H1 (cell line): ENCODE results near the gene GNAO1. TPM values are rescaled to one million over a fixed set of nuclear protein-coding genes. Genes with fewer than 3 reads are reported as not detected.

ENCODE experiments used
- CTCF ChIA-PET: fragments of 300-600 bp; sonication (Branson Sonifier 250); formaldehyde crosslinking; loops from one replicate; lab custom pipeline; 2021; ENCODE audit not compliant: partially characterized antibody; lab: Charles Lee
- POLR2A ChIA-PET: fragments of 300-600 bp; sonication (Branson Sonifier 250); formaldehyde crosslinking; loops from one replicate; lab custom pipeline; 2021; ENCODE audit warnings: inconsistent platforms; ENCODE audit not compliant: partially characterized antibody; lab: Charles Lee
- DNase-seq, 2 experiments: peaks; one replicate each; pipeline versions ENCODE4 v3.0.0 to v3.0.0-alpha.2; 2010 to 2022; ENCODE audit warnings: low spot score in 2 of 2, low read depth in 1 of 2, mixed read lengths in 1 of 2
- FAIRE-seq: peaks from 2 replicates; lab custom pipeline; 2011; peaks lifted over from hg19 to GRCh38; lab: Jason Lieb, UNC
- H2AFZ ChIP-seq: 2 replicates; pipeline ENCODE4 v1.8.1; 2012; ENCODE audit warnings: low read length, inconsistent platforms
- H2AK5ac ChIP-seq: 2 replicates; pipeline ENCODE4 v1.6.1; 2013; ENCODE audit warnings: low read depth, low read length
- H2BK120ac ChIP-seq: replicated peaks from 2 replicates; pipeline ENCODE3; 2013; ENCODE audit warnings: low read depth, low read length, inconsistent platforms
- H2BK12ac ChIP-seq: 2 replicates; pipeline ENCODE4 v1.6.1; 2013; ENCODE audit warnings: low read depth, low read length
- H2BK15ac ChIP-seq: 2 replicates; pipeline ENCODE4 v1.6.1; 2013; ENCODE audit warnings: low read length
- H2BK20ac ChIP-seq: 2 replicates; pipeline ENCODE4 v1.6.1; 2013; ENCODE audit warnings: low read length
- H2BK5ac ChIP-seq: 2 replicates; pipeline ENCODE4 v1.6.1; 2013; ENCODE audit warnings: low read depth, low read length
- H3K14ac ChIP-seq: 2 replicates; pipeline ENCODE4 v1.6.1; 2013; ENCODE audit warnings: inconsistent platforms; ENCODE audit not compliant: insufficient read length
- H3K18ac ChIP-seq: 2 replicates; pipeline ENCODE4 v1.6.1; 2013; ENCODE audit warnings: low read length; ENCODE audit errors: extremely low read depth
- H3K23ac ChIP-seq: 2 replicates; pipeline ENCODE4 v1.6.1; 2013; ENCODE audit warnings: inconsistent platforms; ENCODE audit not compliant: insufficient read length
- H3K23me2 ChIP-seq: 2 replicates; pipeline ENCODE4 v1.6.1; 2013; ENCODE audit warnings: low read depth, low read length
- H3K27ac ChIP-seq: 2 replicates; pipeline ENCODE4 v1.6.1; 2011; ENCODE audit warnings: low read depth, low read length, inconsistent platforms
- H3K27me3 ChIP-seq, 4 experiments: replicated peaks in 1 of 4; 1 replicate in 1 of 4; 2 replicates in 3 of 4; pipeline versions ENCODE4 v1.6.1 to v1.8.1; 2011 to 2013; ENCODE audit warnings: low read length in 3 of 4, mild to moderate bottlenecking in 3 of 4, inconsistent platforms in 2 of 4, mixed read lengths in 2 of 4, moderate library complexity in 1 of 4; ENCODE audit not compliant: control insufficient read depth in 3 of 4, insufficient read depth in 3 of 4; ENCODE audit errors: extremely low read depth in 1 of 4
- H3K36me3 ChIP-seq, 4 experiments: 2 replicates each; pipeline versions ENCODE4 v1.6.1 to v1.8.1; 2011 to 2013; ENCODE audit warnings: mild to moderate bottlenecking in 4 of 4, low read length in 3 of 4, moderate library complexity in 2 of 4, control low read depth in 1 of 4, inconsistent platforms in 1 of 4; ENCODE audit not compliant: insufficient read depth in 4 of 4, control insufficient read depth in 2 of 4
- H3K4ac ChIP-seq: replicated peaks from 2 replicates; pipeline ENCODE3; 2013; ENCODE audit warnings: low read length, low read depth, mixed read lengths, inconsistent platforms; ENCODE audit not compliant: insufficient read length
- H3K4me1 ChIP-seq, 4 experiments: replicated peaks in 1 of 4; 1 replicate in 1 of 4; 2 replicates in 3 of 4; pipeline versions ENCODE4 v1.6.1 to v1.8.1; 2011 to 2013; ENCODE audit warnings: low read length in 3 of 4, inconsistent platforms in 2 of 4, mixed read lengths in 1 of 4; ENCODE audit not compliant: insufficient read depth in 4 of 4, control insufficient read depth in 3 of 4
- H3K4me2 ChIP-seq, 2 experiments: 2 replicates each; pipeline versions ENCODE4 v1.6.1 to v1.8.1; 2011 to 2013; ENCODE audit warnings: low read depth in 2 of 2, low read length in 2 of 2, control low read depth in 1 of 2, inconsistent platforms in 1 of 2, mild to moderate bottlenecking in 1 of 2; ENCODE audit not compliant: insufficient read depth in 1 of 2
- H3K4me3 ChIP-seq, 4 experiments: fragments of 200-600, 300-600 bp in 1 of 4; sonication (generic), shearing (Covaris generic), sonication (Bioruptor Twin) in 1 of 4; 2 replicates each; pipeline versions ENCODE4 v1.5.1 to v1.8.1; 2011 to 2016; ENCODE audit warnings: low read length in 4 of 4, low read depth in 3 of 4, control low read depth in 2 of 4, inconsistent platforms in 2 of 4, mild to moderate bottlenecking in 2 of 4, mixed read lengths in 1 of 4, moderate library complexity in 1 of 4; ENCODE audit not compliant: insufficient read depth in 2 of 4; ENCODE audit errors: extremely low read depth in 1 of 4
- H3K56ac ChIP-seq: replicated peaks from 2 replicates; pipeline ENCODE3; 2013; ENCODE audit warnings: low read depth, mild to moderate bottlenecking, mixed read lengths, low read length, inconsistent platforms; ENCODE audit not compliant: insufficient read length
- H3K79me1 ChIP-seq: 2 replicates; pipeline ENCODE4 v1.6.1; 2013; ENCODE audit warnings: low read depth, low read length, control low read depth
- H3K79me2 ChIP-seq, 2 experiments: 2 replicates each; pipeline versions ENCODE4 v1.6.1 to v1.8.1; 2012 to 2013; ENCODE audit warnings: low read length in 2 of 2, mild to moderate bottlenecking in 2 of 2, inconsistent platforms in 1 of 2; ENCODE audit not compliant: insufficient read depth in 2 of 2, control insufficient read depth in 1 of 2
- H3K9ac ChIP-seq, 4 experiments: replicated peaks in 1 of 4; 1 replicate in 1 of 4; 2 replicates in 3 of 4; pipeline versions ENCODE4 v1.6.1 to v1.8.1; 2011 to 2013; ENCODE audit warnings: low read depth in 3 of 4, low read length in 3 of 4, control low read depth in 2 of 4, mild to moderate bottlenecking in 2 of 4, moderate library complexity in 2 of 4, inconsistent platforms in 1 of 4; ENCODE audit errors: extremely low read depth in 1 of 4
- H3K9me3 ChIP-seq, 2 experiments: 2 replicates each; pipeline versions ENCODE4 v1.6.1 to v1.8.1; 2012 to 2013; ENCODE audit warnings: mild to moderate bottlenecking in 2 of 2, moderate library complexity in 2 of 2, control low read depth in 1 of 2, inconsistent platforms in 1 of 2, low read depth in 1 of 2, low read length in 1 of 2, mixed read lengths in 1 of 2; ENCODE audit not compliant: insufficient read depth in 2 of 2
- H4K20me1 ChIP-seq, 2 experiments: replicated peaks in 1 of 2; 2 replicates each; pipeline versions ENCODE3 to v1.8.1; 2011 to 2013; ENCODE audit warnings: inconsistent platforms in 2 of 2, low read length in 2 of 2, mild to moderate bottlenecking in 1 of 2; ENCODE audit not compliant: insufficient read depth in 2 of 2, control insufficient read depth in 1 of 2
- H4K5ac ChIP-seq: 2 replicates; pipeline ENCODE4 v1.6.1; 2013; ENCODE audit warnings: low read length, low read depth, mixed read lengths, inconsistent platforms; ENCODE audit not compliant: insufficient read length
- H4K8ac ChIP-seq: 2 replicates; pipeline ENCODE4 v1.8.0; 2013; ENCODE audit warnings: mild to moderate bottlenecking, moderate library complexity, low read length, inconsistent platforms; ENCODE audit not compliant: insufficient read depth; ENCODE audit errors: extremely low read depth
- H4K91ac ChIP-seq: replicated peaks from 2 replicates; pipeline ENCODE3; 2013; ENCODE audit warnings: low read length, mixed read lengths, inconsistent platforms; ENCODE audit not compliant: insufficient read length
- POU5F1 ChIP-seq: IDR thresholded peaks from 2 replicates; pipeline ENCODE4 v1.6.1; 2011; ENCODE audit warnings: low read depth, mild to moderate bottlenecking, low read length, moderate library complexity
- RAD21 ChIP-seq, 2 experiments: IDR thresholded peaks in 1 of 2; conservative IDR thresholded peaks in 1 of 2; 2 replicates each; pipeline ENCODE4 v1.6.1; 2011; ENCODE audit warnings: low read depth in 2 of 2, low read length in 2 of 2, improper control_type of control experiment in 1 of 2, inconsistent platforms in 1 of 2, mild to moderate bottlenecking in 1 of 2, moderate library complexity in 1 of 2
- WGBS, 2 experiments: shearing (Covaris generic) in 1 of 2; methylation state at CpG; one replicate each; pipeline versions ENCODE4 v1.1.6 to v1.1.7; 2013 to 2015; ENCODE audit warnings: low lambda C conversion rate in 2 of 2, mixed read lengths in 2 of 2, inconsistent platforms in 1 of 2, low coverage in 1 of 2, missing lambda C conversion rate in 1 of 2; ENCODE audit not compliant: insufficient replicate concordance in 2 of 2, insufficient coverage in 1 of 2, insufficient read length in 1 of 2; ENCODE audit errors: extremely low coverage in 1 of 2, missing lambda C conversion rate in 1 of 2; 5-methylcytosine and 5-hydroxymethylcytosine counted together
- polyA plus RNA-seq, 7 experiments: library from polyadenylated mRNA; depleted of rRNA in 3 of 7; stranded (reverse) in 5 of 7; unstranded in 2 of 7; fragments of >200 nt in 5 of 7; fragments of 200-250 nt in 2 of 7; gene quantifications; 1 replicate in 5 of 7; 2 replicates in 1 of 7; 4 replicates in 1 of 7; pipeline versions ENCODE4 v1.2.1 to v1.2.3, GENCODE V29; 2011 to 2013; ENCODE audit warnings: missing spikeins in 2 of 7, mixed read lengths in 2 of 7
- total RNA-seq: library from RNA; stranded (reverse); fragmentation: NEBNext Ultra II Directional; extraction: Animal tissue kit (Norgen Biotek cat#: 25700); gene quantifications from 2 replicates; pipeline ENCODE4 v1.2.1, GENCODE V29; 2021

Gene GNAO1
- total and polyA plus RNA-seq, 2 of the 8 experiments (the other 6 are each of a cell fraction or from before 2014, with no cell fraction given), result 6.7 to 34.4 TPM

- Histone ChIP-seq H4K91ac (no peak overlapping the region), H2BK120ac (no peak overlapping the region), H3K14ac (no peak overlapping the region), H3K79me1 (peaks cover 4% of the 10 kb centered on the region; the same call in 1 of the 2 replicates), H2BK15ac (no peak overlapping the region), H4K5ac (no peak overlapping the region), H3K27ac (no peak overlapping the region), H4K20me1 (no peaks in the 10 kb centered on the region), H3K79me2 (no peaks in the 10 kb centered on the region), H3K23me2 (no peaks in the 10 kb centered on the region), H3K4me2 (no peak overlapping the region), H3K9ac (no peak overlapping the region), H3K9me3 (no peaks in the 10 kb centered on the region), H3K36me3 (no peaks in the 10 kb centered on the region; a peak in 1 of 8 replicates), H4K8ac (no peak overlapping the region; the same call in 1 of the 2 replicates), H3K4me3 (no peak overlapping the region), H3K4me1 (peaks cover 2 to 9% (median 5%) of the 10 kb centered on the region in 4 experiments; a peak in 5 of 7 replicates), H2BK20ac (no peak overlapping the region), H3K18ac (no peak overlapping the region), H3K27me3 (no peaks in the 10 kb centered on the region; a peak in 1 of 7 replicates), H3K56ac (no peak overlapping the region), H2BK12ac (no peak overlapping the region), H2AFZ (no peak overlapping the region), H2AK5ac (no peak overlapping the region), H2BK5ac (no peak overlapping the region), H3K23ac (no peak overlapping the region), H3K4ac (no peak overlapping the region)
- ChIA-PET CTCF (interaction anchor here (0.7 to 3.2 kb wide), 6 partner anchors 11 to 125 kb away, joined by 3 to 13 read pairs (median 3); no protein-coding TSS in a partner anchor), POLR2A (interaction anchor here (0.5 to 1.2 kb wide), 4 partner anchors 35 to 717 kb away, joined by 3 to 4 read pairs (median 3); no protein-coding TSS in a partner anchor)
- FAIRE-seq (no peak), DNase-seq (peak in 1 of 2 experiments; percentile 38)
- TF ChIP-seq POU5F1 (no peak), RAD21 (IDR thresholded peaks at IDR 0.05 in 1 of 2, conservative IDR thresholded peaks at IDR 0.05 in 1 of 2; ENCODE audit: low read depth in 2 of 2, low read length in 2 of 2) (0 out of 4 replicates have a peak, but pooled peaks have one; percentile 8 to 10)
- 90% methylated on average over 13 of the region's 13 CpGs; no CpG with 5 or more reads in 1 of the 2 experiments for WGBS, 2 experiments
Observed at GRCh38 chr16:56246051-56246817, 54.9 kb downstream of the GNAO1 start.
